H1 (cell line): ENCODE measurements around the gene RHOG. TPM values are rescaled to one million over a fixed set of nuclear protein-coding genes. Genes with fewer than 3 reads are reported as not detected.

Experiments used
- CTCF ChIA-PET: fragments of 300-600 bp; sonication (Branson Sonifier 250); formaldehyde crosslinking; loops from one replicate; lab custom pipeline; 2021; ENCODE audit not compliant: partially characterized antibody; lab: Charles Lee
- POLR2A ChIA-PET: fragments of 300-600 bp; sonication (Branson Sonifier 250); formaldehyde crosslinking; loops from one replicate; lab custom pipeline; 2021; ENCODE audit warnings: inconsistent platforms; ENCODE audit not compliant: partially characterized antibody; lab: Charles Lee
- DNase-seq, 2 experiments: peaks; one replicate each; pipeline versions ENCODE4 v3.0.0 to v3.0.0-alpha.2; 2010 to 2022; ENCODE audit warnings: low spot score in 2 of 2, low read depth in 1 of 2, mixed read lengths in 1 of 2
- FAIRE-seq: peaks from 2 replicates; lab custom pipeline; 2011; peaks lifted over from hg19 to GRCh38; lab: Jason Lieb, UNC
- H2AFZ ChIP-seq: 2 replicates; pipeline ENCODE4 v1.8.1; 2012; ENCODE audit warnings: low read length, inconsistent platforms
- H2AK5ac ChIP-seq: 2 replicates; pipeline ENCODE4 v1.6.1; 2013; ENCODE audit warnings: low read depth, low read length
- H2BK120ac ChIP-seq: replicated peaks from 2 replicates; pipeline ENCODE3; 2013; ENCODE audit warnings: low read depth, low read length, inconsistent platforms
- H2BK12ac ChIP-seq: 2 replicates; pipeline ENCODE4 v1.6.1; 2013; ENCODE audit warnings: low read depth, low read length
- H2BK15ac ChIP-seq: 2 replicates; pipeline ENCODE4 v1.6.1; 2013; ENCODE audit warnings: low read length
- H2BK20ac ChIP-seq: 2 replicates; pipeline ENCODE4 v1.6.1; 2013; ENCODE audit warnings: low read length
- H2BK5ac ChIP-seq: 2 replicates; pipeline ENCODE4 v1.6.1; 2013; ENCODE audit warnings: low read depth, low read length
- H3K14ac ChIP-seq: 2 replicates; pipeline ENCODE4 v1.6.1; 2013; ENCODE audit warnings: inconsistent platforms; ENCODE audit not compliant: insufficient read length
- H3K18ac ChIP-seq: 2 replicates; pipeline ENCODE4 v1.6.1; 2013; ENCODE audit warnings: low read length; ENCODE audit errors: extremely low read depth
- H3K23ac ChIP-seq: 2 replicates; pipeline ENCODE4 v1.6.1; 2013; ENCODE audit warnings: inconsistent platforms; ENCODE audit not compliant: insufficient read length
- H3K23me2 ChIP-seq: 2 replicates; pipeline ENCODE4 v1.6.1; 2013; ENCODE audit warnings: low read depth, low read length
- H3K27ac ChIP-seq: 2 replicates; pipeline ENCODE4 v1.6.1; 2011; ENCODE audit warnings: low read depth, low read length, inconsistent platforms
- H3K27me3 ChIP-seq, 4 experiments: replicated peaks in 1 of 4; 1 replicate in 1 of 4; 2 replicates in 3 of 4; pipeline versions ENCODE4 v1.6.1 to v1.8.1; 2011 to 2013; ENCODE audit warnings: low read length in 3 of 4, mild to moderate bottlenecking in 3 of 4, inconsistent platforms in 2 of 4, mixed read lengths in 2 of 4, moderate library complexity in 1 of 4; ENCODE audit not compliant: control insufficient read depth in 3 of 4, insufficient read depth in 3 of 4; ENCODE audit errors: extremely low read depth in 1 of 4
- H3K36me3 ChIP-seq, 4 experiments: 2 replicates each; pipeline versions ENCODE4 v1.6.1 to v1.8.1; 2011 to 2013; ENCODE audit warnings: mild to moderate bottlenecking in 4 of 4, low read length in 3 of 4, moderate library complexity in 2 of 4, control low read depth in 1 of 4, inconsistent platforms in 1 of 4; ENCODE audit not compliant: insufficient read depth in 4 of 4, control insufficient read depth in 2 of 4
- H3K4ac ChIP-seq: replicated peaks from 2 replicates; pipeline ENCODE3; 2013; ENCODE audit warnings: low read length, low read depth, mixed read lengths, inconsistent platforms; ENCODE audit not compliant: insufficient read length
- H3K4me1 ChIP-seq, 4 experiments: replicated peaks in 1 of 4; 1 replicate in 1 of 4; 2 replicates in 3 of 4; pipeline versions ENCODE4 v1.6.1 to v1.8.1; 2011 to 2013; ENCODE audit warnings: low read length in 3 of 4, inconsistent platforms in 2 of 4, mixed read lengths in 1 of 4; ENCODE audit not compliant: insufficient read depth in 4 of 4, control insufficient read depth in 3 of 4
- H3K4me2 ChIP-seq, 2 experiments: 2 replicates each; pipeline versions ENCODE4 v1.6.1 to v1.8.1; 2011 to 2013; ENCODE audit warnings: low read depth in 2 of 2, low read length in 2 of 2, control low read depth in 1 of 2, inconsistent platforms in 1 of 2, mild to moderate bottlenecking in 1 of 2; ENCODE audit not compliant: insufficient read depth in 1 of 2
- H3K4me3 ChIP-seq, 4 experiments: fragments of 200-600, 300-600 bp in 1 of 4; sonication (generic), shearing (Covaris generic), sonication (Bioruptor Twin) in 1 of 4; 2 replicates each; pipeline versions ENCODE4 v1.5.1 to v1.8.1; 2011 to 2016; ENCODE audit warnings: low read length in 4 of 4, low read depth in 3 of 4, control low read depth in 2 of 4, inconsistent platforms in 2 of 4, mild to moderate bottlenecking in 2 of 4, mixed read lengths in 1 of 4, moderate library complexity in 1 of 4; ENCODE audit not compliant: insufficient read depth in 2 of 4; ENCODE audit errors: extremely low read depth in 1 of 4
- H3K56ac ChIP-seq: replicated peaks from 2 replicates; pipeline ENCODE3; 2013; ENCODE audit warnings: low read depth, mild to moderate bottlenecking, mixed read lengths, low read length, inconsistent platforms; ENCODE audit not compliant: insufficient read length
- H3K79me1 ChIP-seq: 2 replicates; pipeline ENCODE4 v1.6.1; 2013; ENCODE audit warnings: low read depth, low read length, control low read depth
- H3K79me2 ChIP-seq, 2 experiments: 2 replicates each; pipeline versions ENCODE4 v1.6.1 to v1.8.1; 2012 to 2013; ENCODE audit warnings: low read length in 2 of 2, mild to moderate bottlenecking in 2 of 2, inconsistent platforms in 1 of 2; ENCODE audit not compliant: insufficient read depth in 2 of 2, control insufficient read depth in 1 of 2
- H3K9ac ChIP-seq, 4 experiments: replicated peaks in 1 of 4; 1 replicate in 1 of 4; 2 replicates in 3 of 4; pipeline versions ENCODE4 v1.6.1 to v1.8.1; 2011 to 2013; ENCODE audit warnings: low read depth in 3 of 4, low read length in 3 of 4, control low read depth in 2 of 4, mild to moderate bottlenecking in 2 of 4, moderate library complexity in 2 of 4, inconsistent platforms in 1 of 4; ENCODE audit errors: extremely low read depth in 1 of 4
- H3K9me3 ChIP-seq, 2 experiments: 2 replicates each; pipeline versions ENCODE4 v1.6.1 to v1.8.1; 2012 to 2013; ENCODE audit warnings: mild to moderate bottlenecking in 2 of 2, moderate library complexity in 2 of 2, control low read depth in 1 of 2, inconsistent platforms in 1 of 2, low read depth in 1 of 2, low read length in 1 of 2, mixed read lengths in 1 of 2; ENCODE audit not compliant: insufficient read depth in 2 of 2
- H4K20me1 ChIP-seq, 2 experiments: replicated peaks in 1 of 2; 2 replicates each; pipeline versions ENCODE3 to v1.8.1; 2011 to 2013; ENCODE audit warnings: inconsistent platforms in 2 of 2, low read length in 2 of 2, mild to moderate bottlenecking in 1 of 2; ENCODE audit not compliant: insufficient read depth in 2 of 2, control insufficient read depth in 1 of 2
- H4K5ac ChIP-seq: 2 replicates; pipeline ENCODE4 v1.6.1; 2013; ENCODE audit warnings: low read length, low read depth, mixed read lengths, inconsistent platforms; ENCODE audit not compliant: insufficient read length
- H4K8ac ChIP-seq: 2 replicates; pipeline ENCODE4 v1.8.0; 2013; ENCODE audit warnings: mild to moderate bottlenecking, moderate library complexity, low read length, inconsistent platforms; ENCODE audit not compliant: insufficient read depth; ENCODE audit errors: extremely low read depth
- H4K91ac ChIP-seq: replicated peaks from 2 replicates; pipeline ENCODE3; 2013; ENCODE audit warnings: low read length, mixed read lengths, inconsistent platforms; ENCODE audit not compliant: insufficient read length
- CREB1 ChIP-seq: IDR thresholded peaks from 2 replicates; pipeline ENCODE4 v1.6.1; 2012; ENCODE audit warnings: inconsistent platforms
- GTF2F1 ChIP-seq: IDR thresholded peaks from 2 replicates; pipeline ENCODE4 v1.6.1; 2012; ENCODE audit warnings: low read depth, low read length, improper control_type of control experiment, borderline replicate concordance
- JUN ChIP-seq: IDR thresholded peaks from 2 replicates; pipeline ENCODE4 v1.6.1; 2011; ENCODE audit warnings: low read depth, mild to moderate bottlenecking, improper control_type of control experiment, low read length
- JUND ChIP-seq: IDR thresholded peaks from 2 replicates; pipeline ENCODE4 v1.6.1; 2011; ENCODE audit warnings: mild to moderate bottlenecking, improper control_type of control experiment, low read length
- KDM1A ChIP-seq: fragments of 200-600, 300-600 bp; sonication (generic); IDR thresholded peaks from 2 replicates; pipeline ENCODE4 v1.7.1; 2016; ENCODE audit warnings: mild to moderate bottlenecking, low read length, borderline replicate concordance
- NANOG ChIP-seq: IDR thresholded peaks from 2 replicates; pipeline ENCODE4 v1.6.1; 2011; ENCODE audit warnings: low read length, low read depth, mild to moderate bottlenecking, inconsistent platforms; ENCODE audit not compliant: insufficient read depth, poor library complexity, severe bottlenecking
- NRF1 ChIP-seq: IDR thresholded peaks from 2 replicates; pipeline ENCODE4 v1.6.1; 2011; ENCODE audit warnings: mild to moderate bottlenecking, low read depth, low read length, improper control_type of control experiment
- PHF8 ChIP-seq: fragments of 200-600 bp; sonication (generic); conservative IDR thresholded peaks from 2 replicates; pipeline ENCODE4 v1.7.1; 2012; ENCODE audit warnings: low read depth, mild to moderate bottlenecking, inconsistent platforms, low read length, moderate library complexity
- RNF2 ChIP-seq: fragments of 200-900, 300-1000 bp; sonication (generic); IDR thresholded peaks from 2 replicates; pipeline ENCODE4 v1.7.1; 2016; ENCODE audit warnings: borderline replicate concordance, low read depth, mild to moderate bottlenecking, antibody characterized with exemption, low read length; ENCODE audit not compliant: poor library complexity, severe bottlenecking; ENCODE audit errors: missing control alignments
- SAP30 ChIP-seq: fragments of 300-600 bp; sonication (generic); IDR thresholded peaks from 2 replicates; pipeline ENCODE4 v1.7.1; 2012; ENCODE audit warnings: low read length, moderate library complexity, mild to moderate bottlenecking, inconsistent platforms; ENCODE audit not compliant: insufficient read depth, insufficient replicate concordance
- TBP ChIP-seq: IDR thresholded peaks from 2 replicates; pipeline ENCODE4 v1.6.1; 2011; ENCODE audit warnings: low read depth, low read length, improper control_type of control experiment
- YY1 ChIP-seq: IDR thresholded peaks from 2 replicates; pipeline ENCODE4 v1.6.1; 2011; ENCODE audit warnings: low read depth, mild to moderate bottlenecking, low read length
- WGBS, 2 experiments: shearing (Covaris generic) in 1 of 2; methylation state at CpG; one replicate each; pipeline versions ENCODE4 v1.1.6 to v1.1.7; 2013 to 2015; ENCODE audit warnings: low lambda C conversion rate in 2 of 2, mixed read lengths in 2 of 2, inconsistent platforms in 1 of 2, low coverage in 1 of 2, missing lambda C conversion rate in 1 of 2; ENCODE audit not compliant: insufficient replicate concordance in 2 of 2, insufficient coverage in 1 of 2, insufficient read length in 1 of 2; ENCODE audit errors: extremely low coverage in 1 of 2, missing lambda C conversion rate in 1 of 2; 5-methylcytosine and 5-hydroxymethylcytosine counted together
- polyA plus RNA-seq, 7 experiments: library from polyadenylated mRNA; depleted of rRNA in 3 of 7; stranded (reverse) in 5 of 7; unstranded in 2 of 7; fragments of >200 nt in 5 of 7; fragments of 200-250 nt in 2 of 7; gene quantifications; 1 replicate in 5 of 7; 2 replicates in 1 of 7; 4 replicates in 1 of 7; pipeline versions ENCODE4 v1.2.1 to v1.2.3, GENCODE V29; 2011 to 2013; ENCODE audit warnings: missing spikeins in 2 of 7, mixed read lengths in 2 of 7
- total RNA-seq: library from RNA; stranded (reverse); fragmentation: NEBNext Ultra II Directional; extraction: Animal tissue kit (Norgen Biotek cat#: 25700); gene quantifications from 2 replicates; pipeline ENCODE4 v1.2.1, GENCODE V29; 2021

Gene RHOG
- total and polyA plus RNA-seq, 2 of the 8 experiments (the other 6 are each of a cell fraction or from before 2014, with no cell fraction given) = 28.3 to 69.6 TPM

DNA sequence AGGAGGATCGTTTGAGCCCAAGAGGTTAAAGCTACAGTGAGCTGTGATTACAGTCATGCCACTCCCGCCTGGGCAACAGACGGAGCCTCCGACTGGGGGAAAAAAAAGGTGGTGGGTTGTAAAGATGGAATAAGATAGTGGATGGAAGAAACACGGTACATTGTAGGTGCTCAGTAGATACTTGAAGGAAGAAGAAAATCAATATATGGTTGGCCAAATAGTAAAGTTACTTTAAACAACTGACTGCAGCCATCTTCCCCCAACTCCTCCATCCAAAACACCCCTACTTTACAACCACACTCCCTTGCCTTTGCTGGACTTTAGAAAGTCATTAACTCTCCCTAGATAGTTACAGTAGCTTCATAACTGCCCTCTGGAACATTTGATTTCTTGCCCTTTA, 40.9 kb downstream of the RHOG start:
- no peak overlapping the region for H2AK5ac ChIP-seq
- H3K18ac ChIP-seq = no peak overlapping the region
- no peak overlapping the region for H4K91ac ChIP-seq
- H3K27me3 ChIP-seq = no peaks in the 10 kb centered on the region
- H4K8ac ChIP-seq = no peak overlapping the region
- peaks cover 4% of the 10 kb centered on the region; the same call in 1 of the 2 replicates for H3K79me1 ChIP-seq
- no peak for DNase-seq
- no peak overlapping the region for H2BK15ac ChIP-seq
- no peak overlapping the region; the same call in 1 of the 2 replicates for H2BK5ac ChIP-seq
- no peak for FAIRE-seq
- H3K4me1 ChIP-seq = peaks cover 0 to 5% (median 2%) of the 10 kb centered on the region in 4 experiments; a peak in 1 of 7 replicates
- no peak overlapping the region for H2BK120ac ChIP-seq
- H3K4me2 ChIP-seq = no peak overlapping the region
- H3K23me2 ChIP-seq = peaks cover 8% of the 10 kb centered on the region
- H3K56ac ChIP-seq = no peak overlapping the region
- no peak overlapping the region for H3K14ac ChIP-seq
- TF ChIP-seq YY1 (no peak), PHF8 (no peak), KDM1A (no peak), TBP (no peak), NANOG (no peak), CREB1 (no peak), JUN (no peak), SAP30 (no peak), GTF2F1 (no peak), NRF1 (no peak), JUND (no peak), RNF2 (no peak)
- H2AFZ ChIP-seq = no peak overlapping the region
- H4K5ac ChIP-seq = no peak overlapping the region
- peaks cover 12% of the 10 kb centered on the region in 2 experiments for H4K20me1 ChIP-seq
- no peak overlapping the region for H2BK20ac ChIP-seq
- H3K9ac ChIP-seq = no peak overlapping the region
- H3K79me2 ChIP-seq = peaks cover 19 to 24% of the 10 kb centered on the region in 2 experiments
- H3K4ac ChIP-seq = no peak overlapping the region
- no peaks in the 10 kb centered on the region for H3K36me3 ChIP-seq
- WGBS, 2 experiments = 91 to 100% methylated on average over 1 to 4 of the region's 5 CpGs
- H3K9me3 ChIP-seq = no peaks in the 10 kb centered on the region
- H2BK12ac ChIP-seq = no peak overlapping the region
- H3K23ac ChIP-seq = no peak overlapping the region
- no peak overlapping the region for H3K27ac ChIP-seq
- H3K4me3 ChIP-seq = no peak overlapping the region
- CTCF ChIA-PET = interaction anchor here (0.5 to 7.8 kb wide), 2 partner anchors 8 to 9 kb away, joined by 3 to 81 read pairs; partner anchors contain the start of gene PGAP2
- POLR2A ChIA-PET = interaction anchor here (1.6 to 4.0 kb wide), 2 partner anchors 9 to 17 kb away, joined by 3 to 18 read pairs; partner anchors contain the start of gene PGAP2
